CD4-positive, alpha-beta T cell treated with Interleukin-12 subunit alpha and Interleukin-12 subunit beta, for 1 hour (primary cell): ENCODE results near the gene ROBO2.

Experiments
- DNase-seq: peaks from one replicate; pipeline ENCODE4 v3.0.0-alpha.2; 2020

ROBO2 gene

DNA sequence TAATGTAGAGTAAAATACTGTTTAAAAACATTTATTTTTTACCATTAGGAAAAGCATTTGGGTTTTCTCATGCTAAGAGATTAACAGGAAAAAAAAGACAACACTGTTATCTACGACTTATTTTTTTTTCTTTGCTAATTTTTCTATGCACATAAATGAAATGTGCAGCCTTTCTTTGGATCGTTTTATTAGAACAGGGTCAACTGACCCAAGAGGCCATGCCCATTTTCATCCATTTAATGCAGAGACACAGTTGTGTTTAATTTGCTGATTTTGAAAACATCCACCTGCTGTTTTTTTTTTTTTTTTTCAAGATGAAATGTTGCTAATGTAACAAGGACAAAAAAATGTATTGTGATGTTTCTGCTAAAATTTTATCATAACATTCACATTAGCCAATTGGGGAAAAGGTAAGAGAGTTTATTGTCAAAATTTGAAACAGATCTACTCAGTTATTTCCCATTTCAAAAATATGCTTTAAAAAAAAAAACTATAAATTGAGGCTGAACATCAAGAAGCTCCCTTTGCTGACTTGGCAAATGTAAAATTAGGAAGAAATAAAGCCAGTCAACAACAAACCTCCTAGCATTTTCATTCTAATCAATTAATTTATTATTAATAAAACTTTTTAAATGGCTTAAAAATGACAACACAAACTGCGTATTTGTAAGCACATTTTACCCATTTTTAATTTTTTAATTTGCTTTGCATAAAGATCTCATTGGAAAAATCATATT, 485.2 kb downstream of the ROBO2 start:
- DNase-seq, result no peak

DNA sequence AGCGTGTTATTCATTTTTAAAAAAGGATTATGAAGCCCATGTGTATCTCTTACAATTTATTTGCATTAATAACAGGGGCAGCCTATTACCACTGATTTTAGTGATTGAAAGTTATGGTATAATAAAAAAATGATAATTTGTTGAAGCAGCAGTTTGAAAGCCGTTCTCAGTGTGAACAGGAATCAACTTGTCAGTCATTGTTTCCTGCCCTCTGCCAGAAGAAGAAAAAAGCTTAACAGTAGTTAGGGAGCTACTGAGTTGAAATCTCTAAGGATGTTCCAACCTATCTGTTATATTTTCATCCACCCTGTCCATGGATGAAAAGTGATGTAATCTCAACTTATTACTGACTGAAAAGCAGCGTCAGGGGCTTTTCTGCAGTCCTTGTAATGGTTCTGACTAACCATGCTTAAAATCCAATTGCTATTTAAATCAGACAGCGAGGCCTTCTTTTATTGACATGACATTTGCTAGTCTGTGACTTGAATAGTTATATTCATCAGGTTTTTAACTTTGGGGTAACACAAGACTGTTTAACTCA, 486.7 kb downstream of the ROBO2 start:
- no peak for DNase-seq

DNA sequence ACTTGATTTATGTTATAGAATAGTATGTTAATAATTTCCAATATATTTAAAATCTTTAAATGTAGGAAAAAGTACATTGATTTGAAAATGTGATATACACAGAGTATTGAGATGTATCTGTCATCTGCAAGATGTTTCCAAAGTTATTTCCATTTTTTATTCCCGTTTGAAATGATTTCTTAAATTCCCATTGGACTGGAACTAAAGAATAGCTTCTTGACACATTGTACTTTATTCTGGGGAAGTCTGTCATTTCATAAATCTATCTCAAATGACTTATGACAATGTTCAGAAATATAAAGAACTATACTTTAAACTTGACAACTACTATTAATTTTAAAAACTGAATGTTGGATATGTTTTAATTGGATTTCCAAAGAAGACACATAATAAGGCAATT, 489.6 kb downstream of the ROBO2 start:
- DNase-seq, result no peak

- no peak for DNase-seq
Measured at GRCh38 chr3:77530870-77531269, 491.0 kb downstream of the ROBO2 start.

- DNase-seq, result no peak
Measured at GRCh38 chr3:77535116-77535515, 495.2 kb downstream of the ROBO2 start.

DNA sequence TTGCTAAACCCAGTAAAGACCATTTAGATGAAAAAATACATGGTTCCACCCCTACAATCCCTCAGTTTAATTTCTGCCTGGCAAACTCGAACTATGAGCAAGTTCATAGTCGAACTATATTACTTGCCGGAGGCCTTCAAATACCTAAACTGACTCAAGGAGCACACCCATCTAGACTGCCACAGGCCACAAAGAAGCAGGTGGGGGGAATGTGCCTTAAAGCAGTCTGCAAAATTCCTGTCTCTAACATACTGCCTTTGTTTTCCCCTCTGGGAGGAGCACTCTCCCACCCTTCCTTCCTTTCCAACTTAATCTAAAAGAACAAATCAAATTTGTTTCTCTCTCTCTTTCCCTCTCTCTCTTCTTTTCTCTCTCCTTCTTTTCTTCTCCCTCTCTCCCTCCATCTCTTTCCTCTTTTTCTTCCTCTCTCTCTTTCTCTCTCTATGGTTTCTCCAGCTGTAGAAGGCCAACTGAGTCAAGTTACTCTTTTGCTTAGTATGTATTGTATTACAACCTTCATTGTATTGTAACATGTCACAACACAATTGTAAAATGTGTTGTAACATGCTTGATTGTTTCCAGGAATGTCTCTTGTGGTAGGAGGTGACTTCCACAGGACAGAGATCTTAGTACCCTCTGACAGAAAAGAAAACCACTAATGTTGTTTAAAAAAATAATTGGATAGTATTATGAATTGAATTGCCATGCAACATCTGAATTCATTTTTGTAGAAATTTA, 496.3 kb downstream of the ROBO2 start:
- DNase-seq, result no peak

GRCh38 chr3:77539014-77539413, 499.1 kb downstream of the ROBO2 start:
- no peak for DNase-seq

DNA sequence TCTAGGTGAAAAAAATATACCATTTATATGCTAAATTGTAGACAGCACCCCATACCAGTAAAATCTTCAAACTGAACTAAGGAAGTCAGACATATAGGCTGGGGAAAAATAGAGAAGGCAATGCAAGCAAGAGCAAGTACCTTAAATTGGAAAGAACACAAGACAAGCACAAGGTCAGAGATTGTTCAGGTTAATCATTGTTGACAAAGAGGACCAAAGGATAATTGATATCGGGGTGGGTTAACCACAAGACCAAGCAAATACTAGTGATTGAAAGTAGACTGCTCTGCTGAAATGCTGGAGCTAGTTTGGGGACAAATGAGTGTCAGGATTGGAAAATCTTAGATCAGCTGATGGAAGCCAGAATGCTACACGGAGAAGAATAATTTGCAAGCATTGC, 499.8 kb downstream of the ROBO2 start:
- DNase-seq, result no peak

DNA sequence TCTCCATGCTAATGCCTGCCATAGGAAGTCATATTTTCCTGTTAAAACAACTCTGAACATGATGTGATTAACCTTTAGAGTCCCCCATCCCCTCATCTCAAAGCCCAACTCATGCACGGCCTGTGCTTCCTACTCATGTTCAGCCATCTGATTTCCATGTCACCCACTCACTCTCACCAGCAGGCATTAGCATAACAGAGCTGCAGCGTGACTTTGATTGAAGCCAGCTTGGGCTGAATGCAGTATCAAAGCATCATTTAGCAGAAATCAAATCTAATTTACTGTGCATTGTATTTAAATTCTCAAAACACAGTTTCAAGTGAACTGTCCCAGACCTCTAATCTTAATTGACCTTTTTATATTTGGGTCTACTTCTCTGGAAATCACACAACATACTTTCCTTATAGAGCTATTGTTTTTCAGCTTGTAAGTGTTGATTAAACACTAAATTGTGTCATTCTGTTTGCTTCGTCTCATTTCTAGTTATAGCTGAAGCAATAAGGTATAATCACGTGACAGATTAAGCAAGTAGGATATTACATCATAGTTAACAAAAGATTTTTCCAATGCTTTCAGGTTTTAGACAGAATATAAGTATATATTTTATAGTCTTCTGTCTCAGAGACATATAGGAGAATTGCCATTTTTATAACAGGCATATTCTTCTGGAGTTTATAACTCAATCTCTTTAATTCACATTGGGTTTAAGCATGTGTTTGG, 501.5 kb downstream of the ROBO2 start:
- no peak for DNase-seq

- DNase-seq, result no peak
Measured at GRCh38 chr3:77546246-77546645, 506.3 kb downstream of the ROBO2 start.

DNA sequence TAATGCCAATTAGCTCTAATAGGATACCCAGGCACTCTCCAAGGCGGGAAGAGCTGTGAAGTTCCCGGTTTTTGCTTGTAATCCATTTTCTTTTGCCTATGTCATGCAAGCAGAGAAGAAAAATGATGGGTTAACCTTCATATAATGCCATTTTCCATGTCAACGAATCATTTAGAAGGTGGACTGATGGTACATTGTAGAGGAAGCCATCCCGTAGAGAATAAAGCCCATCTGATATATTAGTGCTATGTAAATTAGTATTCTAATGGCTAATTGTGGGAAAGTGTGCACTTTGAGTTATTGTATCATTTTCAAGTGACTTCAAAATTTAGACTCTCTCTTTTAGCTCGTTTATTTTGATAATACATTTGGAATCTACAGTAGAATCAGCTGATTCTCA, 509.1 kb downstream of the ROBO2 start:
- no peak for DNase-seq

DNA sequence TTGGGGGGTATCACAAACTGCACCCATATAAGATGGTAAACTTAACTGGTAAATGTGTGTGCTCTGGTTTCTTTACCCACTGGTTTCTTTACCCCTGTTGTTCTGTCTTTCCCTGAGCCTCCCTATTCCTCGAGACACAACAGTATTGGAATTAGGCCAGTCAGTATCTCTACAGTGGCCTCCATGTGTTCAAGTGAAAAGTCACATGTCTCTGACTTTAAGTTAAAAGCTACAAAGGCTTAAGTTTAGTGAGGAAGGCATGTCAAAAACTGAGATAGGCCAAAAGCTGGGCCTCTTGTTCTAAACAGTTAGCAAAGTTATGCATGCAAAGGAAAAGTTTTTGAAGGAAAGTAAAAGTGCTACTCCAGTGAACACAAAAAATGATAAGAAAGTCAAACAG, 513.3 kb downstream of the ROBO2 start:
- no peak for DNase-seq

GRCh38 chr3:77562089-77562488, 522.2 kb downstream of the ROBO2 start:
- no peak for DNase-seq

DNA sequence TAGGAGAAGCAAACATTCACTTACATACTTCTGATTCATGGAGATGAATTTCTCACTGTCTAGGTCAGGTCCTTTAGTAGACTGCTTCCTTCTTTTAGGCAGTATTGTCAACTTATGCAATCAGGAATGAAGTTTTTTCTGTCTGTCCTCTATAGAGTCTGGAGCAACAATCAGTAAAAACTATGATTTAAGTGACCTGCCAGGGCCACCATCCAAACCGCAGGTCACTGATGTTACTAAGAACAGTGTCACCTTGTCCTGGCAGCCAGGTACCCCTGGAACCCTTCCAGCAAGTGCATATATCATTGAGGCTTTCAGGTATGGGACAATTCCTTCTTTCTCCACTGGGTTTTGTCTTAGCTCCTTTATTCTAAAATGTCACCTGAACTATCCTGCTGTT, 523.1 kb downstream of the ROBO2 start:
- no peak for DNase-seq

DNA sequence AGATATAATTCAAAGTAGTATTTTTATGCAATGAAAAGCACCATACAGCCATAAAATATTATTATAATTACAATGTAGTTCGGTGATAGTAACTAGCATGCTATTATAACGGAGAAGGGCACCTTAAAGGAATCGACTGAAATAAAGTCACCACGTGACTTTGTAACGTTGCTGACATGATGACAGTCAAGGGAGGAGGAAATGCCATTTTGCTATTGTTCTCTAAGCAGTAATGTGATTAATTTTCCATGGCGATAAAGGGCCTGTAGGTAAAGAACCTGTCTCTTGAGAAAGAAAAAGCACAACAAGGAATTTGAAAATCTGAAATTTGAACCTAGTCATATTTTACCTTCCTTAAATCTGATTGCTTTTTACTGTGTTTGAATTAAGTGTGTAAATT, 526.2 kb downstream of the ROBO2 start:
- DNase-seq, result no peak

DNA sequence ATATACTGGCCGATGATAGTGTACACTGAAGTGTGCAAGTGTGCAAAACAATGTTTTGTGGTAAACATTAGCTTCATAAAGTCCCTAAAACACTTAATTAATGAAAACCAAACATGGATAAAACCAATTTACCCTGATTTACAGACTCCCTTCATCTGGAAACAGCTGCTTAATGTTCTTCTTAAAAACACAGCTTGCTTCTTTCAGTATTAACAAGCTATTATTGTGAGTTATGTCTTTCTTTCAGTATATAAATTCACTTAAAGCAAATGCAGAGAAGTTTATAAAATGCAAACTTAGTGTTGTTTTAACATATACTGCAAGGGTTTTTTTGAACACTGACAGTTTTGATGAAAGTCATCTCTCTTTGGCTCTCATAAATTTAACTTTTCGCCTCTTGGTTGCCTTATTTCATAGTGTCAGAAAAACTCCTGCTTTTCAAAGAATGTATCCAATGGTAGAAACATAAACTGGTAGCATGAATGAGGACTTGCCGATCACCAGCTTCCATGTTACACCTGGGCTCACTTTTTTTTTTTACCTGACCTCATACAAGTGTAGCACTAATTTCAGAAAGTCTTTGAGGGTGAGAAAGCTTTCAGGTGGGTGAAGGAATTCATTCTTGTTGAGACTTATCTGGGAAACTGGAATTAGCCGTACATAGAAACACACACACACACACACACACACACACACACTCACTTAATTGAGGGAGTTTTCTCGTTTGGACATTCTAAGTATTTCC, 532.2 kb downstream of the ROBO2 start:
- DNase-seq, result no peak

GRCh38 chr3:77577264-77577663, 537.4 kb downstream of the ROBO2 start:
- no peak for DNase-seq

GRCh38 chr3:77586216-77586615, 546.3 kb downstream of the ROBO2 start:
- DNase-seq, result no peak

DNA sequence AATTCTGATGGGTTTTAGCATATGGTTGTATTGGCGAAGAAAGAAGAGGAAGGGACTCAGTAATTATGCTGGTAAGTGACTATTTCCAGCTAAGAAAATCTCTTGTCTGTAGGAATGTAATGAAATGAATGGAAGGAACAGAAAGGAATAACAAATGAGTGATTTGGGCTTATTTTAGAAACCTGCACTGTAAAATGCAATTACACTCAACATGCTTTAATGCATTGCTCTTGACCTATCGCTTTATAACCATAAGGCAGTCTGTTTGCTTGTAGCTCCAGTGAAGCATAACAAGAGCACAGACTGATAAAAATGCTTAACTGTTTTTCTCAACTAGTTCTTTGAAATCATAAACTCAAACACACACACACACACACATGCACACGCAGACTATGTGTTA, 549.0 kb downstream of the ROBO2 start:
- no peak for DNase-seq

DNA sequence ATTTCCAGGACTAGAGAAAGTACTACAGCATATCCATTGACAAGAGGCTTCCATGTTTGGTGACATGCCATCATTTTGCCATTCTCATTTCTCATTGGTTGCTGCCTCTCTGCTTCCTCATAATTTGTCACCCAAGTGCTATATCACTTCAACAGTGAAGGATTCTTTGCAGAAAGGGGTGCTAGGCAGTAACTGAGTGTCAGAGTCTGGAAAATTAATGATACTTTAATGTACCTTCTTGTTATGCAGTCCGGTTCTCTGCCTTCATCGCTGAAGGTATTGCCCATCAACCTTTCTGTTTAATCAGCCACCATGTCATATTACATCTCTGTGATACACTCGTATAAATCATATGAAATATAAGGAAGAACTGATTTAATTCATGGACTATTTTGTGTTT, 550.3 kb downstream of the ROBO2 start:
- DNase-seq, result no peak

DNA sequence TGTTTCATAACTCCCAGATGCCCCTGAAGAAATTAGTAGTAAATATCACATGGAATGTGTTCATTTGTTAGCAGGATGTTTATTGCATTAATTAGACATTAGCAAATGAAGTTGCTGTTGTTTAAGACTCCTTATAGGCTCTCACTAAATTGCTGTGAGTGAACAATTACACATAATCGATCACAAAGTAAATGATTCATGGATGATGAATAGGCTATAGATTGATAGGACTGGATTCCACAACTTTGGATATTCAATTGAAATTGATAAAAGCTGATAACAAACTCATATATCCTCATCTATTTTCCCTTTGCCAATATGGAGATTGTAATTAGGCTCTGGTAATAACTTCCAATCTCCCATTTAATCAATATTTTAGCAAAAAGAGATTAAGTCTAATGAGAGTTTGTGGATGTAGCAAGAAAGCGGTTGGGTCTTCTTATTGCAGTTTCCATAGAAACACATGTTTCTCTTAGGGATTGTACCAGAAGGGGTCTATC, 555.5 kb downstream of the ROBO2 start:
- DNase-seq, result no peak

- DNase-seq, result no peak
Measured at GRCh38 chr3:77599948-77600347, 560.0 kb downstream of the ROBO2 start.
